ENCODE measurements around the gene PRDM5.

DNA sequence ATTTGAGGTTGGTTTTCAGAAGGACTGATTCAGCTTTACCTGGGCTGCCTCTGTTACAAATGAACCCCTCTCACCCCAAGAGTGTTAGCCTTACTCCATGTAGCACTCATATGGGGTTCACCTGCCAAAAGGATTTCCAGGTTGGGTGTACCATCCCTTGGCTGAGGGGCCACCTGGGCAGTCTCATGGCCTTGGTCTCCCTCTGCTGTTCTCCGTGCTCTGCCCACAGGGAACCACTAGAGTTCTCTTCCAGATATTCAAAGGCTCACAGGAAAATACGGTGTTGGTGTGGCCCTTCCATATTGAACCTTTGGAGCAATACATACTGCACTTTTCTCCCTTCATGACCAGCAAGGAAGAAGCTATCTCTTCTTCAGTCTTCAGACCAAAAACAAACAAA, 18.0 kb upstream of the PRDM5 start:
- no peak for TF ChIP-seq MXI1 (conservative IDR thresholded peaks at IDR 0.05; ENCODE audit: poor library complexity, severe bottlenecking)
- TF ChIP-seq, protein P1, sequence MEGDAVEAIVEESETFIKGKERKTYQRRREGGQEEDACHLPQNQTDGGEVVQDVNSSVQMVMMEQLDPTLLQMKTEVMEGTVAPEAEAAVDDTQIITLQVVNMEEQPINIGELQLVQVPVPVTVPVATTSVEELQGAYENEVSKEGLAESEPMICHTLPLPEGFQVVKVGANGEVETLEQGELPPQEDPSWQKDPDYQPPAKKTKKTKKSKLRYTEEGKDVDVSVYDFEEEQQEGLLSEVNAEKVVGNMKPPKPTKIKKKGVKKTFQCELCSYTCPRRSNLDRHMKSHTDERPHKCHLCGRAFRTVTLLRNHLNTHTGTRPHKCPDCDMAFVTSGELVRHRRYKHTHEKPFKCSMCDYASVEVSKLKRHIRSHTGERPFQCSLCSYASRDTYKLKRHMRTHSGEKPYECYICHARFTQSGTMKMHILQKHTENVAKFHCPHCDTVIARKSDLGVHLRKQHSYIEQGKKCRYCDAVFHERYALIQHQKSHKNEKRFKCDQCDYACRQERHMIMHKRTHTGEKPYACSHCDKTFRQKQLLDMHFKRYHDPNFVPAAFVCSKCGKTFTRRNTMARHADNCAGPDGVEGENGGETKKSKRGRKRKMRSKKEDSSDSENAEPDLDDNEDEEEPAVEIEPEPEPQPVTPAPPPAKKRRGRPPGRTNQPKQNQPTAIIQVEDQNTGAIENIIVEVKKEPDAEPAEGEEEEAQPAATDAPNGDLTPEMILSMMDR (IDR thresholded peaks at IDR 0.05; ENCODE audit: poor library complexity, severe bottlenecking): no peak
- no peak for TF ChIP-seq POLR2AphosphoS5 (IDR thresholded peaks at IDR 0.05)
- no peak for TF ChIP-seq EP300 (conservative IDR thresholded peaks at IDR 0.05; ENCODE audit: poor library complexity, severe bottlenecking)
- TF ChIP-seq, protein P2, sequence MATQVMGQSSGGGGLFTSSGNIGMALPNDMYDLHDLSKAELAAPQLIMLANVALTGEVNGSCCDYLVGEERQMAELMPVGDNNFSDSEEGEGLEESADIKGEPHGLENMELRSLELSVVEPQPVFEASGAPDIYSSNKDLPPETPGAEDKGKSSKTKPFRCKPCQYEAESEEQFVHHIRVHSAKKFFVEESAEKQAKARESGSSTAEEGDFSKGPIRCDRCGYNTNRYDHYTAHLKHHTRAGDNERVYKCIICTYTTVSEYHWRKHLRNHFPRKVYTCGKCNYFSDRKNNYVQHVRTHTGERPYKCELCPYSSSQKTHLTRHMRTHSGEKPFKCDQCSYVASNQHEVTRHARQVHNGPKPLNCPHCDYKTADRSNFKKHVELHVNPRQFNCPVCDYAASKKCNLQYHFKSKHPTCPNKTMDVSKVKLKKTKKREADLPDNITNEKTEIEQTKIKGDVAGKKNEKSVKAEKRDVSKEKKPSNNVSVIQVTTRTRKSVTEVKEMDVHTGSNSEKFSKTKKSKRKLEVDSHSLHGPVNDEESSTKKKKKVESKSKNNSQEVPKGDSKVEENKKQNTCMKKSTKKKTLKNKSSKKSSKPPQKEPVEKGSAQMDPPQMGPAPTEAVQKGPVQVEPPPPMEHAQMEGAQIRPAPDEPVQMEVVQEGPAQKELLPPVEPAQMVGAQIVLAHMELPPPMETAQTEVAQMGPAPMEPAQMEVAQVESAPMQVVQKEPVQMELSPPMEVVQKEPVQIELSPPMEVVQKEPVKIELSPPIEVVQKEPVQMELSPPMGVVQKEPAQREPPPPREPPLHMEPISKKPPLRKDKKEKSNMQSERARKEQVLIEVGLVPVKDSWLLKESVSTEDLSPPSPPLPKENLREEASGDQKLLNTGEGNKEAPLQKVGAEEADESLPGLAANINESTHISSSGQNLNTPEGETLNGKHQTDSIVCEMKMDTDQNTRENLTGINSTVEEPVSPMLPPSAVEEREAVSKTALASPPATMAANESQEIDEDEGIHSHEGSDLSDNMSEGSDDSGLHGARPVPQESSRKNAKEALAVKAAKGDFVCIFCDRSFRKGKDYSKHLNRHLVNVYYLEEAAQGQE (IDR thresholded peaks at IDR 0.05; ENCODE audit: borderline replicate concordance): no peak
